Stomach (tissue), 9 donors: ENCODE results near the gene BCL11B. TPM values are rescaled to one million over a fixed set of nuclear protein-coding genes. Genes with fewer than 3 reads are reported as not detected.

ENCODE experiments used
- DNase-seq, 2 donors: peaks; one replicate each; pipeline versions ENCODE4 v3.0.0 to v3.0.0-alpha.2; 2013 to 2019
- H3K27ac ChIP-seq, 5 donors: fragments of 200-600 bp in 4 of 5; sonication (generic) in 4 of 5; one replicate each; pipeline ENCODE4 v1.5.1; 2013 to 2019; ENCODE audit warnings: mild to moderate bottlenecking in 1 of 5, moderate library complexity in 1 of 5
- H3K27me3 ChIP-seq, 3 donors: fragments of 200-600 bp; sonication (generic); one replicate each; pipeline ENCODE4 v1.5.1; 2017 to 2019; ENCODE audit warnings: mixed run types in 1 of 3
- H3K36me3 ChIP-seq, 4 donors: fragments of 200-600 bp; sonication (generic); 1 replicate in 3 of 4; 2 replicates in 1 of 4; pipeline ENCODE4 v1.5.1; 2016 to 2019
- H3K4me1 ChIP-seq, 4 donors: fragments of 200-600 bp; sonication (generic); one replicate each; pipeline ENCODE4 v1.5.1; 2016 to 2019
- H3K4me3 ChIP-seq, 4 donors: fragments of 200-600 bp; sonication (generic) in 3 of 4; one replicate each; pipeline ENCODE4 v1.5.1; 2016 to 2019; ENCODE audit warnings: mild to moderate bottlenecking in 1 of 4
- H3K9me3 ChIP-seq, 4 donors: fragments of 200-600 bp; sonication (generic); one replicate each; pipeline ENCODE4 v1.5.1; 2016 to 2019
- EP300 ChIP-seq: sonication (generic); formaldehyde crosslinking; IDR thresholded peaks from one replicate; pipeline ENCODE4 v1.6.1; 2017; ENCODE audit warnings: antibody characterized with exemption
- POLR2A ChIP-seq, 4 donors: fragments of 450-650 bp; IDR thresholded peaks; one replicate each; pipeline ENCODE4 v1.6.1; 2016; ENCODE audit warnings: antibody characterized with exemption in 4 of 4, control low read depth in 2 of 4, mild to moderate bottlenecking in 1 of 4, moderate library complexity in 1 of 4
- POLR2AphosphoS5 ChIP-seq, 3 donors: sonication (generic); formaldehyde crosslinking; IDR thresholded peaks; one replicate each; pipeline ENCODE4 v1.6.1; 2016; ENCODE audit warnings: antibody characterized with exemption in 3 of 3
- WGBS, 5 donors: extraction: QIAGEN DNeasy Blood & Tissue Kit in 3 of 5; methylation state at CpG; one replicate each; pipeline versions ENCODE4 v1.1.5 to v1.1.7; 2013 to 2018; 5-methylcytosine and 5-hydroxymethylcytosine counted together
- intact Hi-C: fragments of 100-400 bp; cut with DNase I; formaldehyde crosslinking; loops from one replicate; pipeline ENCODE4 v1.15.1; 2023; ENCODE audit warnings: low total_unique reads
- polyA plus RNA-seq, 3 donors: library from polyadenylated mRNA; stranded (reverse); fragments of 200-250 nt; gene quantifications; one replicate each; pipeline ENCODE4 v1.2.3, GENCODE V29; 2013
- total RNA-seq, 5 donors: library from RNA; depleted of rRNA; stranded (reverse); fragments of >200 nt; gene quantifications; one replicate each; pipeline versions ENCODE4 v1.1.0 to v1.2.3, GENCODE V29; 2014 to 2016
- TF ChIP-seq, protein P1 (sequence below), 7 experiments: fragments of 450-650 bp in 4 of 7; fragments of 200-600 bp in 3 of 7; sonication (generic) in 3 of 7; IDR thresholded peaks; one replicate each; pipeline ENCODE4 v1.5.1; 2016 to 2019; ENCODE audit warnings: antibody characterized with exemption in 7 of 7, control low read depth in 2 of 7, mild to moderate bottlenecking in 1 of 7
- donor health status: healthy with polysubstance abuse.
- donor health status: Bipolar disorder and iron deficiency.
- donor health status: healthy.

The BCL11B gene
- total and polyA plus RNA-seq, 8 donors: 0.15 to 9.6 (median 1.3) TPM; not detected in 1

DNA sequence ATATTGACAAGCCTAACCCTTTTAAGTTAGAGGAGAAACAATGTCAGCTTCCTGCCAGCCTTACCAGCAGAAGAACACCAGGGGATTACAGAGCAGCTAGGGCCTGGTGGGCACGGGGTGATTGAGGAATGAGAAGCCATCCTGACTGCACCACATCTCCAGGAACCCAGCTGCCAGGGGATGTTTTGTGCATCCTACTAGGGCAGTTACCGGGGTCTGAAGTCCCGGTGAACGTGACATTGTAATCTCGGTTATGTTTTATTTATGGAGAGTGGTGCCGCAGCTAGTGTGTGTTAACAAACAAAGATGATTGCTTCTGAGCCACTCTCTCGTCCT lies 115.9 kb downstream of the BCL11B start:
- peak in 1 of 2 donors; percentile 15 for DNase-seq
- peaks cover 0 to 6% (median 0%) of the 10 kb centered on the region in 4 donors for H3K4me1 ChIP-seq
- intact Hi-C loops: no loop called here
- no peak overlapping the region for H3K4me3 ChIP-seq
- H3K9me3 ChIP-seq: no peaks in the 10 kb centered on the region
- TF ChIP-seq, protein P1, sequence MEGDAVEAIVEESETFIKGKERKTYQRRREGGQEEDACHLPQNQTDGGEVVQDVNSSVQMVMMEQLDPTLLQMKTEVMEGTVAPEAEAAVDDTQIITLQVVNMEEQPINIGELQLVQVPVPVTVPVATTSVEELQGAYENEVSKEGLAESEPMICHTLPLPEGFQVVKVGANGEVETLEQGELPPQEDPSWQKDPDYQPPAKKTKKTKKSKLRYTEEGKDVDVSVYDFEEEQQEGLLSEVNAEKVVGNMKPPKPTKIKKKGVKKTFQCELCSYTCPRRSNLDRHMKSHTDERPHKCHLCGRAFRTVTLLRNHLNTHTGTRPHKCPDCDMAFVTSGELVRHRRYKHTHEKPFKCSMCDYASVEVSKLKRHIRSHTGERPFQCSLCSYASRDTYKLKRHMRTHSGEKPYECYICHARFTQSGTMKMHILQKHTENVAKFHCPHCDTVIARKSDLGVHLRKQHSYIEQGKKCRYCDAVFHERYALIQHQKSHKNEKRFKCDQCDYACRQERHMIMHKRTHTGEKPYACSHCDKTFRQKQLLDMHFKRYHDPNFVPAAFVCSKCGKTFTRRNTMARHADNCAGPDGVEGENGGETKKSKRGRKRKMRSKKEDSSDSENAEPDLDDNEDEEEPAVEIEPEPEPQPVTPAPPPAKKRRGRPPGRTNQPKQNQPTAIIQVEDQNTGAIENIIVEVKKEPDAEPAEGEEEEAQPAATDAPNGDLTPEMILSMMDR (IDR thresholded peaks at IDR 0.05): no peak
- TF ChIP-seq EP300: no peak
- no peak for TF ChIP-seq POLR2AphosphoS5 (IDR thresholded peaks at IDR 0.05)
- no peak for TF ChIP-seq POLR2A (IDR thresholded peaks at IDR 0.05)
- peaks cover 0 to 39% (median 0%) of the 10 kb centered on the region in 3 donors for H3K27me3 ChIP-seq
- WGBS, 5 donors: 50 to 75% (median 66%) methylated on average over 7 of the region's 7 CpGs
- H3K36me3 ChIP-seq: no peaks in the 10 kb centered on the region
- H3K27ac ChIP-seq: no peak overlapping the region

DNA sequence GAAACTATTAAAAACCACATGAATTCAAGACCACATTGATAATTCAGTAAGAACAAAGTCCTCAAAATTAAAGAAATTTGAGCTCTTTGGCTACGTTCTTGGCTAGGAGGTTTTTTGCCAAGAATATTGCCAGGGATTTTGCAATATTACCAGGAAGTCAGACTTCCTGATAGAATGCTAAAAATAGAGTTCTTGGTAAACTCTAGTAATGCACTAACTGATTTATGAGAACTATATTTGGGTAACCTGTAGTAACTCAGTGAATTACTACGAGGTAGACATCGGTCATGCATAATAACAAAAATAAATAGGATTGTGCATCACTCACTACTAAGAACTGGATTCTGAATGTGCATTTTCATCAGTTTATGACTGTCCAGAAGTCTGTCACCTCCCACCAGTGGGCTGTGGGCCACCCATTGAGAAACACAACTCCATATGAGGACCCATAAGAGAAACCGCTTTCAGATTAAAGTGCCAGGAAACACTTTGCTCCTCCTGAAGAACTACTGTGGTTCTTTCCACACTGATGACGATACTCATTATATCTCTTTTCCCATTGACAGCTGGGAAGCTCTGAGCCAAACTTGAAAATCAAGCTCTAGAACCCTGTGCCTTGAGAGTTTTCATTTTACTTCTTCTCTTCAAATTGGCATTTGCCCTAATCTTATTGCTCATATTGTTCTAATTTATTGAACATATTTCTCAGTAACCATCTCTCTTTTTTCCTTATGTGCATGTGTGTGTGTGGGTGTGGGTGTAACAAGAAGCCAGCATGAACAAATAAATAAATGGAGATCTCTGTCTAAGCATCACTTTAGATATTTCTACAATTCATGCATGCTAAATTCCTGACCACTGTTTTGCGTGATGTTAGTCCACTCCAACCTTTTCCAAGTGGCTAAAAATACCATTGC lies 116.6 kb downstream of the BCL11B start:
- Histone ChIP-seq H3K4me1 (peaks cover 0 to 6% (median 0%) of the 10 kb centered on the region in 4 donors), H3K9me3 (no peaks in the 10 kb centered on the region), H3K27me3 (peaks cover 0 to 42% (median 0%) of the 10 kb centered on the region in 3 donors), H3K27ac (no peak overlapping the region), H3K36me3 (no peaks in the 10 kb centered on the region), H3K4me3 (no peak overlapping the region)
- TF ChIP-seq EP300 (no peak), POLR2A (IDR thresholded peaks at IDR 0.05) (no peak), POLR2AphosphoS5 (IDR thresholded peaks at IDR 0.05) (no peak)
- TF ChIP-seq, protein P1 (IDR thresholded peaks at IDR 0.05): no peak
- 50 to 62% (median 58%) methylated on average over 6 of the region's 6 CpGs for WGBS, 5 donors
- no peak for DNase-seq
- intact Hi-C loops: no loop called here

DNA sequence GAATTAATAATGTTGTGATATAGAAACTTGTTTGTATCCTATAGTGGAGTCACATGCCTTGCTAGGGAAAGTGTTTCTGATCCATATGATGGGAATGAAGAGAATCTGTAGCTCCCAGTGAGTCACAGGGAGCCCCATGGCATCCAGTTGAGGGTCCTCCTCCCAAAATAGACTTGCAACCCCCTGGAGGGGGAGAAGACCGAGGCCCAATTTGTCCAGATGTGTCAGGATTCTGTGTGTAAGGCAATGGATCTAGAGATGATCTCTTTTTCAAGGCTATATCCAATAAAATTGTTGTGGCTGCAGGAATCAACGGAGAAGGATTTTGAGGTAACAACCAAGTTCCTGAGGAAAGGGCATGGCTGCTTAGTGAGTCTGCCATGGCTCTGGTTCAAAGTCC lies 121.8 kb downstream of the BCL11B start:
- WGBS, 5 donors: 57 to 74% (median 63%) methylated on average over 2 of the region's 2 CpGs
- Histone ChIP-seq H3K4me3 (no peak overlapping the region), H3K27me3 (peaks cover 0 to 30% (median 0%) of the 10 kb centered on the region in 3 donors), H3K27ac (no peak overlapping the region), H3K4me1 (peaks cover 0 to 2% (median 0%) of the 10 kb centered on the region in 4 donors), H3K9me3 (no peaks in the 10 kb centered on the region), H3K36me3 (no peaks in the 10 kb centered on the region)
- intact Hi-C loops: no loop called here
- TF ChIP-seq, protein P1 (IDR thresholded peaks at IDR 0.05): no peak
- no peak for TF ChIP-seq EP300
- no peak for TF ChIP-seq POLR2A (IDR thresholded peaks at IDR 0.05)
- TF ChIP-seq POLR2AphosphoS5 (IDR thresholded peaks at IDR 0.05): no peak
- DNase-seq: no peak

DNA sequence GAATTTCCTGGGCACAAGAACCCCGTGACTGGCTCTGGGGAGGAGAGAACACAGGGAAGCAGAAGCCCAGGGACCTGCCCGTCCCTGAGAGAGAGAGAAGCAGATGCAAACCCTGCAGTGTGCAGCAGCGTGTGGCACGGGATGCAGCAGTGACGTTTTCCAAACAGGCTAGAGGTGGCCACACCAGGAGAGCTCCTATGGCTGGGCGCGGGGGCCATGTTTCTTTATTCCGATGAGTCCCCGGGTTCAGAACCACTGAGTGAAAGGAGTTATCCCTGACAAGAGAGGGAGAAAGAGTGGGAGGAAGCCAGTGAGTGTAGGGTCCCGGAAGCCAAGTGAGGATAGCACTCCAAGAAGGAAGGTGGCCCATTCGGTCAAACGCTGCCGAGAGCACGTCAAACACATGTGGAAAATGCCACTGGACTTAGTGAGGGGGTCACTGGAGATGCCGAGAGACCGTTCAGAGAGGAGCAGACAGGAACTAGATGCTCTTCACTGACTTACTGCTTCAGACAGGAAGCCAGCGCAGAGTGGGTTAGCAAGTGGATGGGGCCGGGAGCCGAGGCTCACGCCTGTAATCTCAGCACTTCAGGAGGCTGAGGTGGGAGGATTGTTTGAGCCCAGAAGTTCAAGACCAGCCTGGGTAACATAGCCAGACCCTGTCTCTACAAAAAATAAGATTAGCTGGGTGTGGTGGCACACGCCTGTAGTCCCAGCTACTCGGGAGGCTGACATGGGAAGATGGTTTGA lies 123.0 kb downstream of the BCL11B start:
- intact Hi-C loops: no loop called here
- Histone ChIP-seq H3K27me3 (peaks cover 0 to 30% (median 0%) of the 10 kb centered on the region in 3 donors), H3K27ac (no peak overlapping the region), H3K36me3 (no peaks in the 10 kb centered on the region), H3K4me3 (no peak overlapping the region), H3K4me1 (no peaks in the 10 kb centered on the region), H3K9me3 (no peaks in the 10 kb centered on the region)
- 75 to 86% (median 83%) methylated on average over 22 of the region's 22 CpGs for WGBS, 5 donors
- no peak for TF ChIP-seq POLR2A (IDR thresholded peaks at IDR 0.05)
- TF ChIP-seq EP300: no peak
- TF ChIP-seq, protein P1 (IDR thresholded peaks at IDR 0.05): no peak
- peak in 1 of 2 donors; percentile 16 for DNase-seq
